RWPE1 (cell line): ENCODE data around the gene GOLGA3.
A peak's percentile ranks its signal among the peaks of the same experiment; 100 is the strongest.

ENCODE experiments used
- CTCF ChIA-PET: fragments of 350-600 bp; sonication (Branson Sonifier 250); formaldehyde crosslinking; extraction: SDS; loops from one replicate; lab custom pipeline; 2021; lab: Yijun Ruan, JAX
- POLR2A ChIA-PET: fragments of 400-600 bp; formaldehyde crosslinking; extraction: SDS; loops from one replicate; lab custom pipeline; 2020; ENCODE audit warnings: antibody characterized with exemption; ENCODE audit not compliant: low non-redundant PET; lab: Yijun Ruan, JAX
- DNase-seq: peaks from one replicate; pipeline ENCODE4 v3.0.0; 2012; ENCODE audit warnings: low spot score
- H3K27ac ChIP-seq: fragments of 450-650 bp; 2 replicates; pipeline ENCODE4 v1.5.1; 2017
- TF ChIP-seq, protein P1 (sequence below): fragments of 450-650 bp; conservative IDR thresholded peaks from 2 replicates; pipeline ENCODE4 v1.5.1; 2017; ENCODE audit warnings: low read depth, mild to moderate bottlenecking

The GOLGA3 gene

DNA sequence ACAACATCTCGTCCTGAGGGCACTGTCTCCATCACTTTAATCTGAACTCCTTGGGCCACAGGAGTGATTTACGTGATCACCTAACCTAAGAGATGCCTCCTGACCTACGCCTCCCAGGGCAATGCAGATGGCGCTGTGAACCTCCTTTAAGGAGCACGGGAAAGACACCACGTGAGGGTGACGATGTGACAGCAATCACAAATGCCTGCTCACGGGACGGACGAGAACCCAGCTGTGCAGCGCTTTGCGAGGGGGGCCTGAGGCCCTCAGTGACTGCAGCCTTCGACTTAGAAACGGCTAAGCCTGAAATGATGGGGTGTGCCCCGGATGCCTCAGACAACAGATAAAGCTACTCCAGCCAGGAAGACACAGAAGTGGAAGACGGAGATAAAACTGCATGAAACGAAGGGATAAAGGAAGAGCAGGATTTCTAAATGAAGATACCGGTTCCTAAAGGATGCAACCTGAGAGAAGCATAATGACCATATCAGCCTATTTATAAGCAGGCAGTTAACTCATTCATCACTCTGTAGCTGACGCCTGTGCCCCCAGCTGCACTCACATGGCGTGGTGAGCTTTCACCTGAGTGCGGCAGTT lies 13.9 kb upstream of the GOLGA3 start:
- CTCF ChIA-PET, result no interaction called here
- no peak for DNase-seq
- TF ChIP-seq, protein P1, sequence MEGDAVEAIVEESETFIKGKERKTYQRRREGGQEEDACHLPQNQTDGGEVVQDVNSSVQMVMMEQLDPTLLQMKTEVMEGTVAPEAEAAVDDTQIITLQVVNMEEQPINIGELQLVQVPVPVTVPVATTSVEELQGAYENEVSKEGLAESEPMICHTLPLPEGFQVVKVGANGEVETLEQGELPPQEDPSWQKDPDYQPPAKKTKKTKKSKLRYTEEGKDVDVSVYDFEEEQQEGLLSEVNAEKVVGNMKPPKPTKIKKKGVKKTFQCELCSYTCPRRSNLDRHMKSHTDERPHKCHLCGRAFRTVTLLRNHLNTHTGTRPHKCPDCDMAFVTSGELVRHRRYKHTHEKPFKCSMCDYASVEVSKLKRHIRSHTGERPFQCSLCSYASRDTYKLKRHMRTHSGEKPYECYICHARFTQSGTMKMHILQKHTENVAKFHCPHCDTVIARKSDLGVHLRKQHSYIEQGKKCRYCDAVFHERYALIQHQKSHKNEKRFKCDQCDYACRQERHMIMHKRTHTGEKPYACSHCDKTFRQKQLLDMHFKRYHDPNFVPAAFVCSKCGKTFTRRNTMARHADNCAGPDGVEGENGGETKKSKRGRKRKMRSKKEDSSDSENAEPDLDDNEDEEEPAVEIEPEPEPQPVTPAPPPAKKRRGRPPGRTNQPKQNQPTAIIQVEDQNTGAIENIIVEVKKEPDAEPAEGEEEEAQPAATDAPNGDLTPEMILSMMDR, result no peak
- H3K27ac ChIP-seq, result no peak overlapping the region
- POLR2A ChIA-PET, result no interaction called here

DNA sequence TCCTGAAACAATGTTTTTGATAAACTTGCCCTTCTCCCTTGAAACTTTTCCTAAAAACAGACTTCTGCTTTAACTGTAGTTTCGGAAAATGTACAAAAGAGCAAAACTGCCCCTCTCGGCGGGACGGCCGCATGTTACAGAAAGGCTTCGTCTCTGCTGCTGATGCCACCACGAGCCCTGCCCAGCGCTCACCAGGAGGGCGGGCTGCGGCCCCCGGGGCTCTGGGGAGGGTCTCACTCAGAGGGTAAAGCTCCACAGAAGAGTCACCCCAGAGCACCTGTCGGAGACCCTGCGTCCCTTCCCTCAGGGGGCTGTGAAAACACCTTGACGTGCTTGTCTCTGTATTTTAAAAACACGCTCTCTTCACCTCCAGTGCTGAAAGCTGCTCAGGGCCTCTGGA lies 12.5 kb upstream of the GOLGA3 start:
- TF ChIP-seq, protein P1, result no peak
- ChIA-PET POLR2A (no interaction called here), CTCF (no interaction called here)
- H3K27ac ChIP-seq, result no peak overlapping the region
- no peak for DNase-seq

DNA sequence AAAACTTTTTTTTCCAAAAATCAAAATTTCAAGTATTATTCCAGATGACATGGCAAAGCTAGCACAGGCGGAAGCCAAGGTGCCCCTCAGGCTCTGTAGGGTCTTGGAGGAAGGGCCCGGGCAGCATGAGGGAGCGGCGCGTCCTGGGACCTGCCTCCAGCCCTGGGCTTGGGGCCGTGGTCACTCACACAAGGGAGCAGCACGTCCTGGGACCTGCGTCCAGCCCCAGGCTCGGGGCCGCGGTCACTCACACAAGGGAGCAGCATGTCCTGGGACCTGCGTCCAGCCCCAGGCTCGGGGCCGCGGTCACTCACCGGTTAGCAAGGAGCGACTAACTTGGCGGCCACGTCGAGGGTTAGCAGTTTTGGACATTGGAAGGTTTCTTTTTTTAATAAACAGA lies 11.9 kb upstream of the GOLGA3 start:
- H3K27ac ChIP-seq, result no peak overlapping the region
- DNase-seq, result no peak
- ChIA-PET CTCF (no interaction called here), POLR2A (no interaction called here)
- TF ChIP-seq, protein P1, result no peak

DNA sequence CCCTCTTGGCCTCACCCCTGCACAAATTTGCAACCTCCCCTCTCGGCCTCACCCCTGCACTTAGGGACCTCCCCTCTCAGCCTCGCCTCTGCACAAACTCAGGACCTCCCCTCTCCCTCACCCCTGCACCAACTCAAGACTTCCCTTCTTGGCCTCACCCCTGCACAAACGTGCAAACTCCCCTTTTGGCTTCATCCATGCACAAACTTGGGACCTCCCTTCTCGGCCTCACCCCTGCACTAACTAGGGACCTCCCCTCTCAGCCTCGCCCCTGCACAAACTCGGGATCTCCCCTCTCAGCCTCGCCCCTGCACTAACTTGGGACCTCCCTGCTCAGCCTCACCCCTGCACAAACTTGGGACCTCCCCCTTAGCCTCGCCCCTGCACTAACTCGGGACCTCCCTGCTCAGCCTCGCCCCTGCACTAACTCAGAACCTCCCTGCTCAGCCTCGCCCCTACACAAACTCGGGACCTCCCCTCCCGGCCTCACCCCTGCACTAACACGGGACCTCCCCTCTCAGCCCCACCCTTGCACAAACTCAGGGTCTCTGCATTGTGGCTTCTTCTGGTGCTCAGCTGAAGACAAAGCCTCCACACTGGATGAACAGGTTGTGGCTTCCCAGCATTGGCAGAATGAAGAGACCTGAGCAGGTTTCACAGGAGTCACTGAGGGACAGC lies 11.0 kb upstream of the GOLGA3 start:
- DNase-seq, result no peak
- TF ChIP-seq, protein P1, result no peak
- ChIA-PET CTCF (no interaction called here), POLR2A (no interaction called here)
- H3K27ac ChIP-seq, result no peak overlapping the region

DNA sequence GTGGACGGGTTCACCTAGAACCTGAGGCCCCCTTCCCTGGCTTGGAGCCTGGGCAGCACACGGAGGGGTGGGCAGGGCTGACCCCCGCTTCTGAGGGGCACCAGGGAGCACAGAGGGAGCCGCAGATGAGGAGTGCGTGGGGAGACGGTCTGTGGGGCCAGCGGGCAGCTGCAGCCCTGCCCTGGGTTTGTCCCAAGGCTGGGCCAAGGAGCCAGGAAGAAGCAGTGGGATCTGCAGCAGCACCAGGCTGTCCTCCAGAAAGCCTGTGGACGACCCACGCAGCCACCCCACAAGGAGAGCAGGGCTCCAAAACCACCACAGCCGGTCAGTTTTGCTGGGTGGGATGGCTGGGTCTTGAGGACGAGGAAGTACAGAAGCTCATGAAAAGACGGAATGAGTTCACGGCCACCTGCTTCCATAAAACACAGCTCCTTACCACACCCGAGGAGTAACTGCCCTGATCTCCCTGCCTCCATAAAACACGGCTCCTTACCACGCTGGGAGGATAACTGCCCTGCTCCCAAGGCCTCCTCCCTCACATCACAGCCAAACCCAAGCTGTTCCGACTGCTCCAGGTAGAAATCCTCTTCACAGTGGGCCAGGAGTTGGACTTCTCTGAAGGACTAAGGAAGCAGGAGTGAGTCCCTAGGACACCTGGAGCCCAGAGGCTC lies 9.9 kb upstream of the GOLGA3 start:
- peak overlapping the region; percentile 11 for H3K27ac ChIP-seq
- CTCF ChIA-PET, result no interaction called here
- TF ChIP-seq, protein P1, result no peak
- DNase-seq, result no peak
- POLR2A ChIA-PET, result interaction anchor here (0.6 to 0.8 kb wide), 2 partner anchors 32 to 78 kb away, joined by 3 read pairs; no protein-coding TSS in a partner anchor

DNA sequence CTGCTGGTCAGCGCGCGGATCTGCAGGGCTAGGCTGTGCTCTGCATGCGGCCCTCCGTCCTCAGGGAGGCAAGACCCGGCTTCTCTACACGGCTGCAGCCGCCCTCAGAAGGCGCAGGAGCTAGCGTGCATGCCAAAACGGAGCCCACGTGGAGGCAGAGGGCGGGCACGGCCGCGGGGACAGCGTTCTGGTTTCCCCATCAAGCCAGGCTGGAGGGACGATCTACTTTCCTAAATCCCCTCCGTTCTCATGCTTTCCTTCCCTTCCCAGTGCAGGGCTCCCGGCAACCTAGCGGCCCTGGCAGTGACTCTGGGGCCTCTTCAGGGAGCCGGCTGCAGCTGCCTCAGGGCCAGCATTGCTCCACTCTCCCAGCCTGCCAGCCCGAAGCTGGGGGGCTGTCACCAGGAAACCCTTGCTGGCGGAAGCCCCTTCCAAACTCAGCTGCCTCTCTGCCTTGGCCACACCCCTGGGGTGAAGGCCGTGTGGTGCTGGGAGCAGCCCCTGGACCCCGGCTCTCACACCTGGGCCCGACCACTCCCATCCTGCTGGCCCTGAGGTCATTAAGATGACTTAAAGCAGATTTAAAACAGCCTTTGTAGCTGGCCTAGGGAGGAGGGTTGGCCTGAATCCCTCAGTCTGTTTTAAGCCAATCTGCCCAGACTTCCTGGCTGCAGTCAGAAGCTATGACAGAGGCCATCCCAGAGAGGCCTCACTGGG lies 9.2 kb upstream of the GOLGA3 start:
- TF ChIP-seq, protein P1, result no peak
- ChIA-PET CTCF (no interaction called here), POLR2A (interaction anchor here (0.8 kb wide), 1 partner anchor 78 kb away, joined by 3 read pairs; no protein-coding TSS in a partner anchor)
- H3K27ac ChIP-seq, result peak overlapping the region; percentile 11; the same call in 1 of the 2 replicates
- DNase-seq, result no peak
